GM12878 (cell line): Measurements from ENCODE around the gene CACFD1. TPM values are rescaled to one million over a fixed set of nuclear protein-coding genes. Genes with fewer than 3 reads are reported as not detected.

Experiments
- MTA3 ChIP-seq: IDR thresholded peaks from 2 replicates; pipeline ENCODE4 v1.6.1; 2012; ENCODE audit warnings: low read length, inconsistent platforms, borderline replicate concordance
- MYB ChIP-seq: fragments of 150-350 bp; IDR thresholded peaks from 2 replicates; pipeline ENCODE4 v1.6.1; 2014; ENCODE audit warnings: mild to moderate bottlenecking, low read depth, low read length, borderline replicate concordance
- ZNF592 ChIP-seq: fragments of 450-650 bp; IDR thresholded peaks from 2 replicates; pipeline ENCODE4 v1.6.1; 2017; ENCODE audit warnings: mild to moderate bottlenecking, moderate library complexity
- polyA plus RNA-seq, 11 experiments: library from polyadenylated mRNA; depleted of rRNA in 4 of 11; unstranded in 6 of 11; stranded (reverse) in 5 of 11; fragments of >200 nt; fragmentation: Nextera tagmentation in 4 of 11; fragmentation: Illumina TruSeq in 1 of 11; extraction: Ambion mirVana in 4 of 11; extraction: Trizol in 1 of 11; gene quantifications; 1 replicate in 1 of 11; 2 replicates in 10 of 11; pipeline versions ENCODE4 v1.2.1 to v1.2.3, GENCODE V29; 2011 to 2016; ENCODE audit warnings: inconsistent platforms in 2 of 11, missing spikeins in 2 of 11, low read depth in 1 of 11
- total RNA-seq, 4 experiments: library from RNA; depleted of rRNA in 3 of 4; stranded (reverse); fragments of >200 nt in 3 of 4; fragmentation: Illumina TruSeq in 1 of 4; extraction: Trizol in 1 of 4; gene quantifications; 2 replicates each; pipeline versions ENCODE4 v1.2.1 to v1.2.3, GENCODE V29; 2013 to 2021
- TF ChIP-seq, protein P1 (sequence below): IDR thresholded peaks from 2 replicates; pipeline ENCODE4 v1.6.1; 2012; ENCODE audit warnings: mild to moderate bottlenecking, low read depth, low read length

Gene CACFD1
- total and polyA plus RNA-seq, 10 of the 15 experiments (the other 5 are each of a cell fraction or from before 2014, with no cell fraction given) = 0.09 to 5.8 (median 1.4) TPM; not detected in 1

- no peak for TF ChIP-seq ZNF592
- no peak for TF ChIP-seq MTA3
- TF ChIP-seq, protein P1, sequence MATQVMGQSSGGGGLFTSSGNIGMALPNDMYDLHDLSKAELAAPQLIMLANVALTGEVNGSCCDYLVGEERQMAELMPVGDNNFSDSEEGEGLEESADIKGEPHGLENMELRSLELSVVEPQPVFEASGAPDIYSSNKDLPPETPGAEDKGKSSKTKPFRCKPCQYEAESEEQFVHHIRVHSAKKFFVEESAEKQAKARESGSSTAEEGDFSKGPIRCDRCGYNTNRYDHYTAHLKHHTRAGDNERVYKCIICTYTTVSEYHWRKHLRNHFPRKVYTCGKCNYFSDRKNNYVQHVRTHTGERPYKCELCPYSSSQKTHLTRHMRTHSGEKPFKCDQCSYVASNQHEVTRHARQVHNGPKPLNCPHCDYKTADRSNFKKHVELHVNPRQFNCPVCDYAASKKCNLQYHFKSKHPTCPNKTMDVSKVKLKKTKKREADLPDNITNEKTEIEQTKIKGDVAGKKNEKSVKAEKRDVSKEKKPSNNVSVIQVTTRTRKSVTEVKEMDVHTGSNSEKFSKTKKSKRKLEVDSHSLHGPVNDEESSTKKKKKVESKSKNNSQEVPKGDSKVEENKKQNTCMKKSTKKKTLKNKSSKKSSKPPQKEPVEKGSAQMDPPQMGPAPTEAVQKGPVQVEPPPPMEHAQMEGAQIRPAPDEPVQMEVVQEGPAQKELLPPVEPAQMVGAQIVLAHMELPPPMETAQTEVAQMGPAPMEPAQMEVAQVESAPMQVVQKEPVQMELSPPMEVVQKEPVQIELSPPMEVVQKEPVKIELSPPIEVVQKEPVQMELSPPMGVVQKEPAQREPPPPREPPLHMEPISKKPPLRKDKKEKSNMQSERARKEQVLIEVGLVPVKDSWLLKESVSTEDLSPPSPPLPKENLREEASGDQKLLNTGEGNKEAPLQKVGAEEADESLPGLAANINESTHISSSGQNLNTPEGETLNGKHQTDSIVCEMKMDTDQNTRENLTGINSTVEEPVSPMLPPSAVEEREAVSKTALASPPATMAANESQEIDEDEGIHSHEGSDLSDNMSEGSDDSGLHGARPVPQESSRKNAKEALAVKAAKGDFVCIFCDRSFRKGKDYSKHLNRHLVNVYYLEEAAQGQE = no peak
- TF ChIP-seq MYB = no peak
- TF ChIP-seq, all 136 proteins: peak for 0
These were observed 46.3 kb downstream of the CACFD1 start (continued) for GRCh38 chr9:133505901-133506652.
